Measurements from ENCODE around the gene TREH.
A peak's percentile ranks its signal among the peaks of the same experiment; 100 is the strongest.
"Not testable (repeated sequence)": the region's sequence is repeated elsewhere in the genome, so short reads cannot be mapped to it uniquely, and the experiment has no call there.

Gene TREH

DNA sequence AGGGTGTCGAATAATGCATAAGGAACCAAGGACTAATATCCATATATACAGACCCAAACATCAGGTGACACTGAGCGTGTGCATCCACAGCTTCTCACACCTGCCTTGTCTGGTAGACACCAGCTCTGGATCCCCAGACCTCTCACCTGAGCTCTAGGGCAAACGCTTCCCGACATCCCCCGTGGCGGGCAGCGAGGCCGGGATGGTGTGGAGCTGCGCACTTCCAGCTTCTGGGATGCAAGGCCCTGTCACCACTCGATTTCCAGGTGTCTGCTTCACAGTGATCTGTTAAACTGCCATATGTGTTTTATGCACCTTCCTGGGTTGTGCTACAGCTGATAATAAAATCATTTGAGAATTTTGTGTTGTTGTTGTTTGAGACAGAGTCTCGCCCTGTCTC lies 15.3 kb upstream of the TREH start:
- DNase-seq, result no peak

DNA sequence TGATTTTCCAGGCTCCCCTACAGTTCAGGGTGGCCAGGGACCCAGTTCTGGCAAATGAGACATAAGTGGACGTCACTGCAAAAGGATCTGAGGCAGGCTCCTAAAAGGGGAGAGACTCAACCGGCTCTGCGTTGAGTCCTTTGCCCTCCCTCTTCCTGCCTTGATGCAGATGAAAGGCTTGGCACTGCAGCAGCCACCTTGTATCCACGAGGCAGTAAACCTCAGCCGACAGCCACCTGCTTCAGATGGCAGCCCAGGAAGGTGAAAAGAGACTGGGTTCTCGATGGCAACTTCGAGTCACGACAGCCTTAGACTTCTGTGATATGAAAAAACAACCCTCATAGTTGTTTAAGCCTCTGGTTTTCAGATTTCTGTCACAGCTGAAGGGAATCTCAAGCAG lies 14.7 kb upstream of the TREH start:
- no peak for DNase-seq

DNA sequence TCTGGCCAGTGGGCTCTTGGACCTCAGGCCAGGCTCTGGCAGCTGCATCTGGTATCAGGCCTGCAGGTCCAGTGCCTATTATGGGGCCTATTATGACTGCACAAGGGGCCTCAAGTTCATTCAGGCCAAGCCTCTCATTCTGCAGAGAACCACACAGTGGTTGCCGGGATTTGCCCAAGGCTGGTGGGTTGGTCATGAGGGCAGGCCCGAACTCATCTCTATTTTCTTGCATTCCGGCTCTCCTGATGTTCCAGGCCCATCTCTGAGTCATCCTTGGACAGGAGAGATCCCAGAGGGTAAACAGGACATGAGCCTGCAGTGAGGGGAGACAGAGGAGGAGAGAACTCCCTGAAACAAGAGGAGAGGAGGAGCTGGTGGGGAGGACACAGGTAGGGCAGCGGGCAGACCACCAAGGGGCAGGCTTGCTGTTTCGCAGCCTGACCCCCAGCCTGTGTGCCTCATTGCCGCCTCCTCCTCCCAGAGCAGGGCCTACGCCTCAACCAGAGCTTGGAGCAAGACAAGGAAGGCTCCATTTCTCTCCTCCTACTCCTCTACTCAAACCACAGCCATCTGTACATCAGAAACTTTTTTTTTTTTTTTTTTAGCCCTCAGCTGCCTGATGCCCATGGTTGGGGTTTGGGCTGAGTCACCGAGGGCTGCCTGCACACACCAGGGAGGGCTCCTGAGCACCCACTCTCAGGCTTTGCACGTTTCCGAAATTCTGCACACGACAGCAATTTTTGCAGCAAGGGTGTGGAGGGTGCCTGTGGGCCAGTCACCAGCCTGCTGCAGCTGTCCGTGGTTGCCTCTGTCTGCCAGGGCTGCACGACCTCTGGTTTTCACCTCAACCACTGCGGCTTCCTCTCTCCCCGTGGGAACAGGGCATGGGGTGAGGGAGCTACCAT lies 12.7 kb upstream of the TREH start:
- DNase-seq, result peak; percentile 75

DNA sequence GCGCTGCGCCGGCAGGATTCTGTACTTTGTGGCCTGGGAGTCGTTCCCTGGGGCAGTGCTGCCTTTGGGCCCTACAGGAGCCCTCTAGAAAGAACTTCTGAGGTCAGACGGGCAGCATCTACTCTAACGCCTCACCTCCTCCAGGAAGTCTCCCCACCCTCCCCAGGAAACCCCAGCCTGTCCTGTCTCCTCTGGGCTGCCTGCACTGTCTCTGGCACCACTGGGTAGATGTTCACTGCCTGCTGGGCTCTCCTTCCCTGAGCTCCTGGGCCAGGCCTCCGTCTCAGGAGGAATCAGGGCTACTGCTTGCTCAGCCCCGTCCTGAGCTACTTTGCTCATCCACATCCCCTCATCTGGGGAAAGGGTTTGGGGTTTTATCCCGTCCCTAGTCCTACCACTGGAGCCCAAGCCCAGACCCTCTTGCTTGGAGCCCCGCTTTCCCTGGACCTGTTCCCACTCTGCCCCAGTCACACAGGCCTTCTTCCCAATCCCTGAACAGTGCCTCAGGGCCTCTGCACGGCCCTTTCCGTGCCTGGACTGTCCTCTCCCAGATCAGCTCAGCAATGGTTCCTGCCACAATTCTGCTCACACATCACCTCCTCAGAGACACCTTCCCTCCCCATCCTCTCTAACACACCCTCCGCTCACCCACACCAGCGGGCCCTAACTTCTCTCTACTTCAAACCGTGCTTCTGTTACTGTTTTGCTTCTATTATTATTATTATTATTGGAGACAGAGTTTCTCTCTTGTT lies 11.3 kb upstream of the TREH start:
- no peak for DNase-seq

DNA sequence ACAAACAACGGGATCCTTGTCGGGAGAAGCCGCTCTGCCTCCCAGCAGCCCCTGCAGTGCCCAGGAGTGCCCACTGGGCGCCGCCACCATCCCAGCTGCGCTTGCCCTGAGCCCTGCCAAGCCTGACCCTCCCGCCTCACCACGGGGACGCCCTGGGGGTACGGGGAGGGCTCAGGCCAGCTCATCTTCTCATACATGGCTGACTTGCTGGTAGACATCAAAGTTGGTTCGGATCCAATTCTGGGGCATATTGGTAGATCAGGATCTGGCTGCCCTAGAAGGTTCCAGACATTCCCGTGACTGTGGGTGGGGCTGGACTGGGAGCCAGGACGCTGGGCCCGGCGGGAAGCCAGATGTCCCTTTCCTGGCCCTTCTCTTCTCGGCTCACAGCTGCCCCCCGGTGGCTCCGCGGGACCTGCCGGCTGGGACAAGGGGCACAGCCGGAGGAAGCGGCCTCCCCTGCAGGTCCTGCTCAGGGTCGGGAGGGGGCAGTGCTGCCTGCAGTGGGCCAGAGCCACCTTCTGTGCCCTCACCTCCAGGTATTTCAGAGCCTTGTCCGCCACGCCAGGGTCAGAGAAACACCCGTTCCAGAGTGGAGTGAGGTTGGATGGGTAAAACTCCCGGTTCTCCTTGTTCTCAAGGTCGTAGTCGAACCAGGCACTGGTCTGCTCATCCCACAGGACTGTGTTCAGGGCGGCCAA lies 10.6 kb upstream of the TREH start:
- DNase-seq, result peak; percentile 87

DNA sequence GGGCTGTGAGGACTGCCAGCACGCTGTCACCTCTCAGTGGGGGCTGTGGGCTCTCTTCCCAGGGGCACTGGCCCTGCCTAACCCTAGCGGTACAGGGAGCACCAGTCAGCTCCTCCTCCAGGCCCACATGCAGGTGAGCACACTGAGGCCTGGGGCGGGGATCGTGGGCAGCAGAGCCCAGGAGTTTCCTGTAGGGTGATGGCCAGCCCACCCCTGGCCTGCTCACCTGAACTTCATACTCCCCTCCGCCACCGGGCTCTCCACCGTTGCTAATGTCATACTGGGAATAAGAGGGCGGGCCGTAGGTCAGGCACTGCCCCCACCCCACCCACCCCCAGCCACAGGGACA lies 10.0 kb upstream of the TREH start:
- no peak for DNase-seq

DNA sequence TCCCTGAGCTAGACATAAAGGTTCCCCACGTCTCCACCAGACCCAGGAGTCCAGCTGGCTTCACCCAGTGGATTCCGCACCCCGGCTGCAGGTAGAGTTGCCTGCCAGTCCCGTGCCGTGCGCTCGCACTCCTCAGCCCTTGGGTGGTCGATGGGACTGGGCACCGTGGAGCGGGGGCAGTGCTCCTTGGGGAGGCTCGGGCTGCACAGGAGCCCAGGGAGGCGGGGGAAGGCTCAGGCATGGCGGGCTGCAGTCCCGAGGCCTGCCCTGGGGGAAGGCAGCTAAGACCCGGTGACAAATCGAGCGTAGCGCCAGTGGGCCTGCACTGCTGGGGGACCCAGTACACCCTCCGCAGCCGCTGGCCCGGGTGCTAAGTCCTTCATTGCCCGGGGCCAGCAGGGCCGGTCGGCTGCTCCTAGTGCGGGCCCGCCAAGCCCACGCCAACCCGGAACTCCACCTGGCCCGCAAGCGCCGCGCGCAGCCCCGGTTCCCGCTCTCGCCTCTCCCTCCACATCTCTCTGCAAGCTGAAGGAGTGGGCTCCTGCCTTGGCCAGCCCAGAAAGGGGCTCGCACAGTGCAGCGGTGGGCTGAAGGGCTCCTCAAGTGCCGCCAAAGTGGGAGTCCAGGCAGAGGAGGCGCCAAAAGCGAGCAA lies 9.5 kb upstream of the TREH start:
- no peak for DNase-seq

DNA sequence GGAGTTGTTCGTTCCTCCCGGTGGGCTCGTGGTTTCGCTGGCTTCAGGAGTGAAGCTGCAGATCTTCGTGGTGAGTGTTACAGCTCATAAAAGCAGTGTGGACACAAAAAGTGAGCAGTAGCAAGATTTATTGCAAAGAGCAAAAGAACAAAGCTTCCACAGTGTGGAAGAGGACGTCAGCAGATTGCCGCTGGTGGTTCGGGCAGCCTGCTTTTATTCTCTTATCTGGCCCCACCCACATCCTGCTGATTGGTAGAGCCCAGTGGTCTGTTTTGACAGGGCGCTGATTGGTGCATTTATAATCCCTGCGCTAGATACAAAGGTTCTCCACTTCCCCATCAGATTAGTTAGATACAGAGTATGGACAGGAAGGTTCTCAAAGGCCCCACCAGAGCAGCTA lies 8.9 kb upstream of the TREH start:
- DNase-seq, result peak; percentile 56

DNA sequence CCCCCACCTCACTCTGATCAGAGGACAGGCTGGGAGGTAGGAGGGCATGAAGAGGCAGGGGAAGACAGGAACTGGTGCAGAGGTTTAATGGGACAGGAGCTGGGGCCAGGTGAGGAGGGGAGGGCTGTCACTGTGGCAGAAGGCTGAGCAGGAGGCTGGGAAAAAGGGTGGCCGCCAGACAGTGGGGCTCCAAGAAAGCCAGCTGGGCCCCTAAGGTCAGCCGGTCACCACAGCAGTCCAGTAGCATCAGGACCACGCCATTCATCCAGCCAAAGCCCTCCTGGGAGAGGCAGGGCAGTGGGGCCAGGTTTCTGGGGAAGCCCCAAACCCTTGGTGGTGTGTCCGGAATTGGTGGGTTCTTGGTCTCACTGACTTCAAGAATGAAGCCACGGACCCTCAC lies 8.5 kb upstream of the TREH start:
- DNase-seq, result no peak

DNA sequence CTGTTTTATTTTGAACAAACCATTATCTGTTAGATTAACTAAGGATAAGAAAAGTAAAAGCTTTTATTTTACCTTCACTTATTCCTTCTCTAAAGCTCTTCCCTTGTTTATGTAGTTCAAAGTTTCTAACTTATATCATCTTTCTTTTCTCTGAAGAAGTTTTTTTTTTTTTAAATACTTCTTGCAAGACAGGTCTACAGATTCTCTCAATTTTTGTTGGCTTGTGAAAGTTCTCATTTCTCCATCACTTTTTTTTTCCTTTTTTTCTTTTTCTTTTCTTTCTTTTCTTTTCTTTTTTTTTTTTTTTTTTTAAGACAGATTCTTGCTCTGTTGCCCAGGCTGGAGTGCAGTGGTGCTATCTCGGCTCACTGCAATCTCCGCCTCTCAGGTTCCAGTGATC lies 4.7 kb upstream of the TREH start:
- no peak for DNase-seq

DNA sequence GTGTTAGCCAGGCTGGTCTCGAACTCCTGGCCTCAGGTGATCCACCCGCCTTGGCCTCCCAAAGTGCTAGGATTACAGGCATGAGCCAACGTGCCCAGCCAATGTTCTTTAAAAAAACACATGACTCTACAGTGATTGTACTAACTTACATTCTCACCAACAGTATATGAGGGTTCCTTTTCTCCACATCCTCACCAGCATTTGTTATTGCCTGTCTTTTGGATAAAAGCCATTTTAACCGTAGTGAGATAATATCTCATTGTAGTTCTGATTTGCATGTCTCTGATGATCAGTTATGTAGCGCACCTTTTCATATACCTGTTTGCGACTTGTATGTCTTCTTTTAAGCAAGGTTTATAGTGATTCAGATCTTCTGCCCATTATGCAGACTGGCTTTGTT lies 3.5 kb upstream of the TREH start:
- DNase-seq, result not testable (repeated sequence)

DNA sequence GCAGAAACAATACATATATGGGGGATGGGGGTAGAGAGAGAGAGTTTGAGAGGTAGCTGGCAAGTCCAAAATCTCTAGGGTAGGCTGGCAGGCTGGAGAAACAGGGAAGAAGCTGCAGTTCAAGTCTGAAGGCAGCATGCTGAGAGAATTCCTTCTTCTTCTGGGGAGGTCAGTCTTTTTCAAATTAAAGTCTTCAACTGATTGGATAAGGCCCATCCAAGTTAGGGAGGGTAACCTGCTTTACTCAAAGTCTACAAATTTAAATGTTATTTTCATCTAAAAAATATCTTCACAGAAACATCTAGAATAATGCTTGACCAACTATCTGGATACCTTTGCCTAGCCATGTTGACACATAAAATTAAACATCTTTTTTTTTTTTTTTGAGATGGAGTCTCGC lies 2.9 kb upstream of the TREH start:
- no peak for DNase-seq

DNA sequence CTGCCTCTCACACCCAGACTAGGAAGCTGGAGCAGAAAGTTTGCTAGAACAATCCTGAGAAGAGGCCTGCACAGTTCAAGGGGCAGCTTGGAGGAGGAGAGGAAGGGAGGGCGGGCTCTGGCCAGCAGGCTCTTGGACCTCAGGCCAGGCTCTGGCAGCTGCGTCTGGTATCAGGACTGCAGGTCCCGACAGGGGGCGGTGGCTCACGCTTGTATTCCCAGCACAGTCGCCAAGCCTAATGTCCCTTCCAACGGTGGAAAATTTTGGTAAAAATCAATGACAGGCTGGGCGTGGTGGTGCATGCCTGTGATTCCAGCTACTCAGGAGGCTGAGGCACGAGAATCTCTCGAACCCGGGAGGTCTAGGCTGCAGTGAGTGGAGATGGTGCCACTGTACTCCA lies 542 bp downstream of the TREH start:
- not testable (repeated sequence) for DNase-seq

DNA sequence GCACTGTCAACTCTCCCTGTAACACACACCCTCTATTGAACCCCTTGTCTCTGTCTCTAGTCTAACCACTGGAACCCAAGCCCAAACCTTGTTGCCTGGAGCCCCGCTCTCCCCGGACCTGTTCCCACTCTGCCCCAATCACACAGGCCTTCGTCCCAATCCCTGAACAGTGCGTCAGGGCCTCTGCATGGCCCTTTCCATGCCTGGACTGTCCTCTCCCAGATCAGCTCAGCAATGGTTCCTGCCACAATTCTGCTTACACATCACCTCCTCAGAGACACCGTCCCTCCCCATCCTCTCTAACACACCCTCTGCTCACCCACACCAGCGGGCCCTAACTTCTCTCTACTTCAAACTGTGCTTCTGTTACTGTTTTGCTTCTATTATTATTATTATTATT lies 1.5 kb downstream of the TREH start:
- DNase-seq, result no peak

DNA sequence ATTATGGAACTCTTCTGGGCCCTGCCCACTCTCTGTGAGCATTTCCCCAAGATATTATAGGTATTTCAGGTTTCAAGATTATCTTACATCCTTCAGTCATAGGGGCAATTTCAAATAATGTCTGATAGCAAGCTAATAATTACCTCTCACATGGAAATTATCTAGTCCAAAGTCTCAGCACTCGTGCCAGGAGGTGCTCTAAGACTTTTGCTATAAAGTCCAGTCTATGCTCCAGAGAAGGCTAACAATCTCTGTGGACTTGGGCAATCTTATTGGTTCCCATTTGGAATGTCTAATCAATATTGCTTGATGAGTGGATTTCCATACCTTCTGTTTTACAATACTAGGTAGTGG lies 5.4 kb downstream of the TREH start:
- no peak for DNase-seq

DNA sequence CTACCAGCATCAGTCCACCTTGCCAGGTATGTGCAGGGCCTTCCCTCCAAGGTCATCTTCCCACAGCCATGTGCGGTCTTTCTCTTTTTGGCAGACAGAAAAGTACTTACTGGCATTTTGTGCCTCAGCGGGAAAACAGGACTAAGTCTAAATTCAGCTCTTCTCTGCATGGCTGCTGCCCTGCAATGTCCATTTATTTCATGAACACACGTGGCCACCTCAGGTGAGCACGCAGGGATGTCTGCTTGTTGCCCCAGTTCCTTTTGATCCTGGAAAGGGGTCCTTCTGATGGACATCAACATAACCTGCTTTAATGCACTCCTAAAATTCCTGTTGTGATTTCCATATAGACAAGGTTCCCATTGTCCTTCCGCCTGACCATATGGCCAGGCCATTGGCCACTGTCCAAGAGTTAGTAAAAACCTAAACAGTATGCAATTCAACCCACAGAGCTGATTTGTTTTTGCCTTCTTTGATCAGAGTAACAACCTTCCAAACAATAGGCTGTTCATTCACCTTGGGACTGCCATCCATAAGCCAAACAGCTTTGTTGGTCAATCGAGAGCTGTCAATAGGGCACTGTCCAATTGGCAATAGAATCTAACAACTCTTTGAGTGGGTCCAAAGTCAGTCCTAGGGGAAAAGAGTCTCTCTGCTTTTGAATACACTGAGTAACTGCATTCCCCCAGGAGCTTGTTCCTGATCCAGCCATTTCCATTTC lies 5.9 kb downstream of the TREH start:
- DNase-seq, result no peak

DNA sequence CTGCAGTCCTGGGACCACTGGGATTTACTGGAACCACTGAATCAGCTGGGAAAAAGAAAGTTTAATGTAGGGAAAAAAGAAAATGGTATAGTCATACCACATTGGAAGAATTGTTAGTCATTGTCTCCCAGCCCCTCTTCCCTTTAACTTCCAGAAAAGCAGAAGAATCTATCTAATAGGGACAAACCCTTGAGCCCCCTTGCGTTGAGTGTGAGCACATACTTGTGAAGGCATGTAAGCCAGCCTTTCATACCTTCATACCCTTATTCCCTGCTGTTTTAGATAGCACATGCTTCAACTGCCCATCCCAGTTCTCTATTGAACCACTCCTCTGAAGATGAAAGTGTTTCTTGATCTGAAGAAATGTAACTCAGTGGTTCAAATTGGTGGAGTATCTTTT lies 6.6 kb downstream of the TREH start:
- no peak for DNase-seq

DNA sequence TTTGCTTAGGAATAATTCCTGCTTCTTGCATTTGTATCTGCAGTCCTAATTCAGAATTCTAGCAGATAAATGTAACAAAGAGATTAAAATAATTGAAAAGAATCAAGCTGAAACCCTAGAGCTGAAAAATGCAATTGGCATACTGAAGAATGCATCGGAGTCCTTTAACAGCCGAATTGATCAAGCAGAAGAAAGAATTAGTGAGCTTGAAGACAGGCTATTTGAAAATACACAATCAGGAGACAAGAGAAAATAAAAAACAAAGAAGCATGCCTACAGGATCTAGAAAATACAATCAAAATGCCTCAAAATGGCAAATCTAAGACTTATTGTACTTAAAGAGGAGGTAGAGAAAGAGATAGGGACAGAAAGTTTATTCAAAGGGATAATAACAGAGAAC lies 8.2 kb downstream of the TREH start:
- DNase-seq, result no peak

DNA sequence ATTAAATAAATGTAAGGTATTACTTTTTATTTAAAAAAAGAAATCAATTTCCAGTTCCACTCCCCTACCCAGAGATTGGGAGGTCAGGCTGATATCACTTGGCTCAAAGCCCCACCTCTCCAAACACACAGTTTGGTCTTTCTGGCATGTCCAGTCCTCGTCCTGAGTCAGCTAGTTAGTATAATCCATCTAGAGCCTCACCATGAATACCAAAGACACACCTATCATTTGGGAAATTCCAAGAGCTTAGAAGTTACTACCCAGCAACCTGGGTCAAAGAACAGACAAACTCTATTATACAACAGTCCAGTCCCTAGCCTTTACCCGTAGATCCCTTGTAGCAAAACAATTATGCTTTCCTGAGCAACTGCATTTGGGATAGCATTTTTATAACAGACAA lies 9.4 kb downstream of the TREH start:
- no peak for DNase-seq

DNA sequence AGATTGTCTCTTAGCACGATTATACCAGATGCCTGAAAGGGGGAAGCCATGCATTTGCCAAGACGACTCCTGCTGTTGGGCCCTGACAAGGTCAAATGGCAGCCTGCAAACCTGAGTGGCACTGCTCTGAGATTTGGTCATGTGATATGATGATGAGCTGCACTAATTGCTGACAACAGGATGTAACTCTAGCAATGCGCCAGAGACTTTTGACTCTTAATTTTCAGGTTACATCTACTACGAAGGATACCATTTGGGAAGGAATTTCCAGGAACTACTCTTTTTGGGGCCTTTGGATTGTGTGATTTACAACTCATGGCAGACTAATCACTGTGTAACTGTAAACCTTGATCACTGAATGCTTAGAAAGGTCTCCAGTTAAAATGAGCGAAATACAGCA lies 13.1 kb downstream of the TREH start:
- no peak for DNase-seq

DNA sequence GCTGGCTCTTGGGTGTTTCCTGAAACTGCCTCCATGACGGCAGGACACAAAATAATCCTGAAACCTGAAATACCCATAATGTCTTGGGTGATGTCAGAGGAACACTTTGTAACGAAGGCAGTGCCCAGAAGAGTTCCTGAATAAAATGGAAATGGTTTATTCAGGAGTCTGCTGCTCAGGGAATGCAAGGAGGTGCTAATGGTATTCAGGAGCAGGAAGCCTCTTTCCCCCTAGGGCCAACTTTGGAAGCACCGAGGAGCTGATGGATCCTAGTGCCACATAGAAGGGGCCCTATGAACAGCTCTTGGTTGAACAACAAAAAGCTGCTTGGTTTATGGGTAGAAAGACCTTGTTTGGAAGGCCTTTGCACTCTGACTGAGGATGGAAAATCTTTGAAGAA lies 15.5 kb downstream of the TREH start:
- no peak for DNase-seq

DNA sequence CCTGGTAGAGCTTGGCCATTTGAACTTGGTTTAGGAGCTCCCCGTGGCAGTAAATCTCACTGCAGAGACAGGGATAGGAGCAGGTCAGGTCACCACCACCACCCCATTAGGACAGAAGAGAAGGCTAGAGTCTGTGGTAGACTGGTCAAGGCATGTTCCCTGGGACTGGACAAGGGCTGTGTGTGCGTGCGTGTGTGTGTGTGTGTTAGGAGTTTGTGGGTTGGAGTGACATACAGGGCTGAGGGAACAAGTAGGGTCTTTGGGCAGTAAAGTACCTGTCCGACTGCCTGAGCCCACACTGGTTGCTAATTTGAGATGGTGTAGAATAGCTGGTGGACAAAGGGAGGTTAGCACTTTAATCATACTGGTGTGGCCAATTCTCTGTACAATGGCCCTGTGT lies 16.1 kb downstream of the TREH start:
- DNase-seq, result no peak
